HEK293 (cell line): ENCODE results near the gene RIN1.

Experiments
- BCL11A ChIP-seq: fragments of 450-650 bp; formaldehyde crosslinking; IDR thresholded peaks from 2 replicates; pipeline ENCODE4 v1.5.1; 2016; ENCODE audit warnings: low read depth, missing biosample characterization, missing genetic modification characterization
- FEZF1 ChIP-seq: fragments of 450-650 bp; formaldehyde crosslinking; IDR thresholded peaks from 2 replicates; pipeline ENCODE4 v1.5.1; 2016; ENCODE audit warnings: missing biosample characterization, missing genetic modification characterization
- HOXC10 ChIP-seq: sonication (generic); formaldehyde crosslinking; IDR thresholded peaks from 2 replicates; pipeline ENCODE4 v1.8.1; 2023; ENCODE audit warnings: mild to moderate bottlenecking, missing genetic modification reagents
- HOXD13 ChIP-seq: sonication (generic); formaldehyde crosslinking; IDR thresholded peaks from 2 replicates; pipeline ENCODE4 v1.8.0; 2022; ENCODE audit warnings: missing genetic modification reagents, borderline replicate concordance
- KLF17 ChIP-seq: fragments of 450-650 bp; formaldehyde crosslinking; IDR thresholded peaks from 2 replicates; pipeline ENCODE4 v1.5.1; 2016; ENCODE audit warnings: missing biosample characterization, missing genetic modification characterization
- MEIS1 ChIP-seq: sonication (generic); formaldehyde crosslinking; IDR thresholded peaks from 2 replicates; pipeline ENCODE4 v1.8.1; 2022; ENCODE audit warnings: missing genetic modification reagents, mild to moderate bottlenecking, borderline replicate concordance
- PRDM1 ChIP-seq: fragments of 450-650 bp; formaldehyde crosslinking; IDR thresholded peaks from 2 replicates; pipeline ENCODE4; 2016; ENCODE audit warnings: missing biosample characterization, missing genetic modification characterization
- SALL2 ChIP-seq: fragments of 450-650 bp; formaldehyde crosslinking; IDR thresholded peaks from 2 replicates; pipeline ENCODE4 v1.5.0; 2017; ENCODE audit warnings: missing biosample characterization, mild to moderate bottlenecking, missing genetic modification characterization, borderline replicate concordance
- ZBTB21 ChIP-seq: fragments of 450-650 bp; formaldehyde crosslinking; IDR thresholded peaks from 2 replicates; pipeline ENCODE4 v1.5.1; 2017; ENCODE audit warnings: missing biosample characterization, missing genetic modification characterization
- ZNF148 ChIP-seq: fragments of 450-650 bp; formaldehyde crosslinking; IDR thresholded peaks from 2 replicates; pipeline ENCODE4 v1.5.0; 2017; ENCODE audit warnings: missing biosample characterization, missing genetic modification characterization, borderline replicate concordance
- ZNF155 ChIP-seq: fragments of 450-650 bp; formaldehyde crosslinking; IDR thresholded peaks from 2 replicates; pipeline ENCODE4 v1.5.1; 2016; ENCODE audit warnings: missing biosample characterization, missing genetic modification characterization
- ZNF214 ChIP-seq: fragments of 450-650 bp; formaldehyde crosslinking; IDR thresholded peaks from 2 replicates; pipeline ENCODE4 v1.5.1; 2017; ENCODE audit warnings: missing biosample characterization, mild to moderate bottlenecking, missing genetic modification characterization, borderline replicate concordance
- ZNF239 ChIP-seq: fragments of 450-650 bp; formaldehyde crosslinking; IDR thresholded peaks from 2 replicates; pipeline ENCODE4 v1.5.1; 2016; ENCODE audit warnings: missing biosample characterization, missing genetic modification characterization
- ZNF24 ChIP-seq: fragments of 450-650 bp; formaldehyde crosslinking; IDR thresholded peaks from 2 replicates; pipeline ENCODE4 v1.5.1; 2016; ENCODE audit warnings: missing biosample characterization, missing genetic modification characterization
- ZNF449 ChIP-seq: fragments of 450-650 bp; formaldehyde crosslinking; IDR thresholded peaks from 2 replicates; pipeline ENCODE4 v1.5.1; 2017; ENCODE audit warnings: missing biosample characterization, mild to moderate bottlenecking, missing genetic modification characterization, moderate library complexity
- ZNF518A ChIP-seq: fragments of 450-650 bp; formaldehyde crosslinking; conservative IDR thresholded peaks from 2 replicates; pipeline ENCODE4 v1.5.1; 2016; ENCODE audit warnings: low read depth, missing biosample characterization, missing genetic modification characterization
- ZNF521 ChIP-seq: fragments of 450-650 bp; formaldehyde crosslinking; IDR thresholded peaks from 2 replicates; pipeline ENCODE4 v1.5.1; 2017; ENCODE audit warnings: missing biosample characterization, mild to moderate bottlenecking, missing genetic modification characterization
- ZNF558 ChIP-seq: fragments of 450-650 bp; formaldehyde crosslinking; IDR thresholded peaks from 2 replicates; pipeline ENCODE4 v1.5.1; 2016; ENCODE audit warnings: missing biosample characterization, missing genetic modification characterization
- ZNF560 ChIP-seq: fragments of 450-650 bp; formaldehyde crosslinking; IDR thresholded peaks from 2 replicates; pipeline ENCODE4 v1.5.1; 2017; ENCODE audit warnings: missing biosample characterization, missing genetic modification characterization, borderline replicate concordance
- ZNF585B ChIP-seq: fragments of 450-650 bp; formaldehyde crosslinking; IDR thresholded peaks from 2 replicates; pipeline ENCODE4 v1.5.1; 2016; ENCODE audit warnings: missing biosample characterization, missing genetic modification characterization
- ZNF610 ChIP-seq: fragments of 450-650 bp; formaldehyde crosslinking; IDR thresholded peaks from 2 replicates; pipeline ENCODE4 v1.5.1; 2016; ENCODE audit warnings: missing biosample characterization, missing genetic modification characterization, borderline replicate concordance
- ZNF658 ChIP-seq: fragments of 450-650 bp; formaldehyde crosslinking; IDR thresholded peaks from 2 replicates; pipeline ENCODE4; 2016; ENCODE audit warnings: missing biosample characterization, missing genetic modification characterization
- ZNF768 ChIP-seq: fragments of 450-650 bp; formaldehyde crosslinking; IDR thresholded peaks from 2 replicates; pipeline ENCODE4 v1.5.1; 2018; ENCODE audit warnings: missing biosample characterization, mild to moderate bottlenecking, missing genetic modification characterization
- TF ChIP-seq, protein P1 (sequence below): fragments of 450-650 bp; formaldehyde crosslinking; IDR thresholded peaks from 2 replicates; pipeline ENCODE4 v1.5.1; 2016; ENCODE audit warnings: missing biosample characterization, missing genetic modification characterization
- TF ChIP-seq, protein P2 (sequence below): fragments of 450-650 bp; formaldehyde crosslinking; IDR thresholded peaks from 2 replicates; pipeline ENCODE4 v1.5.1; 2016; ENCODE audit warnings: missing biosample characterization, missing genetic modification characterization

Gene RIN1

GRCh38 chr11:66347425-66348276 is 11.4 kb upstream of the RIN1 start, which contains the start of gene B4GAT1 (continued):
- TF ChIP-seq HOXD13 (no peak), ZNF521 (no peak), ZNF148 (tag by site-specific recombination) (0 out of 2 replicates have a peak, but pooled peaks have one; percentile 52), ZNF24 (peak; percentile 88), ZNF558 (tag by site-specific recombination) (no peak), ZNF560 (tag by site-specific recombination) (no peak), ZNF239 (tag by site-specific recombination) (no peak; the same call in 1 of the 2 replicates), ZNF518A (no peak), BCL11A (no peak), ZNF658 (tag by site-specific recombination) (no peak), MEIS1 (CRISPR knock-in tag) (no peak), ZNF449 (tag by site-specific recombination) (peak; percentile 50; the same call in 1 of the 2 replicates), ZBTB21 (peak; percentile 65; the same call in 1 of the 2 replicates), ZNF585B (tag by site-specific recombination) (no peak), HOXC10 (no peak), KLF17 (tag by site-specific recombination) (peak; percentile 92), SALL2 (0 out of 2 replicates have a peak, but pooled peaks have one; percentile 73), ZNF610 (tag by site-specific recombination) (no peak), FEZF1 (tag by site-specific recombination) (no peak), ZNF155 (tag by site-specific recombination) (no peak), PRDM1 (no peak), ZNF768 (no peak), ZNF214 (tag by site-specific recombination) (no peak)
- TF ChIP-seq, protein P1, sequence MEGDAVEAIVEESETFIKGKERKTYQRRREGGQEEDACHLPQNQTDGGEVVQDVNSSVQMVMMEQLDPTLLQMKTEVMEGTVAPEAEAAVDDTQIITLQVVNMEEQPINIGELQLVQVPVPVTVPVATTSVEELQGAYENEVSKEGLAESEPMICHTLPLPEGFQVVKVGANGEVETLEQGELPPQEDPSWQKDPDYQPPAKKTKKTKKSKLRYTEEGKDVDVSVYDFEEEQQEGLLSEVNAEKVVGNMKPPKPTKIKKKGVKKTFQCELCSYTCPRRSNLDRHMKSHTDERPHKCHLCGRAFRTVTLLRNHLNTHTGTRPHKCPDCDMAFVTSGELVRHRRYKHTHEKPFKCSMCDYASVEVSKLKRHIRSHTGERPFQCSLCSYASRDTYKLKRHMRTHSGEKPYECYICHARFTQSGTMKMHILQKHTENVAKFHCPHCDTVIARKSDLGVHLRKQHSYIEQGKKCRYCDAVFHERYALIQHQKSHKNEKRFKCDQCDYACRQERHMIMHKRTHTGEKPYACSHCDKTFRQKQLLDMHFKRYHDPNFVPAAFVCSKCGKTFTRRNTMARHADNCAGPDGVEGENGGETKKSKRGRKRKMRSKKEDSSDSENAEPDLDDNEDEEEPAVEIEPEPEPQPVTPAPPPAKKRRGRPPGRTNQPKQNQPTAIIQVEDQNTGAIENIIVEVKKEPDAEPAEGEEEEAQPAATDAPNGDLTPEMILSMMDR (tag by site-specific recombination): no peak
- TF ChIP-seq, protein P2, sequence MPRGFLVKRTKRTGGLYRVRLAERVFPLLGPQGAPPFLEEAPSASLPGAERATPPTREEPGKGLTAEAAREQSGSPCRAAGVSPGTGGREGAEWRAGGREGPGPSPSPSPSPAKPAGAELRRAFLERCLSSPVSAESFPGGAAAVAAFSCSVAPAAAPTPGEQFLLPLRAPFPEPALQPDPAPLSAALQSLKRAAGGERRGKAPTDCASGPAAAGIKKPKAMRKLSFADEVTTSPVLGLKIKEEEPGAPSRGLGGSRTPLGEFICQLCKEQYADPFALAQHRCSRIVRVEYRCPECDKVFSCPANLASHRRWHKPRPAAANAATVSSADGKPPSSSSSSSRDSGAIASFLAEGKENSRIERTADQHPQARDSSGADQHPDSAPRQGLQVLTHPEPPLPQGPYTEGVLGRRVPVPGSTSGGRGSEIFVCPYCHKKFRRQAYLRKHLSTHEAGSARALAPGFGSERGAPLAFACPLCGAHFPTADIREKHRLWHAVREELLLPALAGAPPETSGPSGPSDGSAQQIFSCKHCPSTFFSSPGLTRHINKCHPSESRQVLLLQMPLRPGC: 0 out of 2 replicates have a peak, but pooled peaks have one; percentile 61
